HUES6 (cell line): ENCODE data around the gene BOK.

Experiments used
- H3K27ac ChIP-seq: 2 replicates; pipeline ENCODE4 v1.7.0; 2013; ENCODE audit warnings: low read depth, mild to moderate bottlenecking, low read length, inconsistent platforms
- H3K27me3 ChIP-seq: 2 replicates; pipeline ENCODE4 v1.6.1; 2013; ENCODE audit warnings: low read length; ENCODE audit not compliant: control insufficient read depth, insufficient read depth
- H3K36me3 ChIP-seq: 2 replicates; pipeline ENCODE4 v1.6.1; 2013; ENCODE audit warnings: low read length; ENCODE audit not compliant: control insufficient read depth, insufficient read depth
- H3K4me1 ChIP-seq: 2 replicates; pipeline ENCODE4 v1.6.1; 2013; ENCODE audit warnings: low read length; ENCODE audit not compliant: control insufficient read depth, insufficient read depth
- H3K4me3 ChIP-seq: 2 replicates; pipeline ENCODE4 v1.5.1; 2013; ENCODE audit warnings: low read depth, low read length
- H3K9ac ChIP-seq: one replicate; pipeline ENCODE4 v1.6.1; 2013; ENCODE audit warnings: mild to moderate bottlenecking, low read length
- H3K9me3 ChIP-seq: 2 replicates; pipeline ENCODE4 v1.6.1; 2013; ENCODE audit warnings: low read depth, low read length; ENCODE audit not compliant: control insufficient read depth, insufficient read depth

The BOK gene

DNA sequence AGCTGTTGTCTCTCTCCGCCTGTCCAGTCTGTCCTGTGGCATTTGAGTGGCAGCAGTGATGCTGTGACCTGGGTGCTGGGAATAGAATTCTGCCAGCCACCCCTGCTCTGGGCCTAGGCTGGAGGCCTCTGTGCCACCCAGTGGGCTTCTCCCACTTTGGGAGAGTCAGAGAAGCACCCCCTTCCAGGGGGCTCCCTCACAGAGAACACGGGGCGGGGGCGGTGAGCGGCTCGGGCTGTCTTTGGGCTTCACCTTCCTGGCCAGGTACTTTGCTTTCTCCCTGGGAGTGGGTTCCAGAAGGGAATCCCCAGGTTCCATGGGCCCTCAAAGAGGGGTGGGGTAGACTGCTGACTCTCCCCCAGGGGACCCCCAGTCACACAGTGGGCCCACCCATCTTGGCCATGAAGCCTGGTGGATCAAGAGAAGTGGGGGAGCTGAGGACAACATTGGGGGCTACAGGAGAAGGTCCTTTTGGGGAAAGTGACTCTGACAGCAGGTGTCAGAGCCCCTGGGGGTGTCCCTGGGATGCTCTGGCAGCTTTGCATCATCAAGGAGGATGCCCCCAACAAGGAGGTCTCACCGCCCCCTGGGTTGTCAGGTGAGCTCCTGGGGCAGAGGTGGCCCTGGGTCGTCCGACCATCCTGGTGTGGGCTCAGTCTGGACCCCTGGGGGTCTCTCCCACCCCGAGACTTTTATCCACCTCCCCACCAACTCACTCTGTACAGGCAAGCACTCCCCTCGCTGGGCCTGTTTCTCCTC lies 18.8 kb upstream of the BOK start:
- Histone ChIP-seq H3K36me3 (no peaks in the 10 kb centered on the region), H3K27me3 (peaks cover 38% of the 10 kb centered on the region), H3K4me3 (no peak overlapping the region), H3K9ac (no peak overlapping the region), H3K27ac (no peak overlapping the region), H3K9me3 (no peaks in the 10 kb centered on the region), H3K4me1 (peaks cover 11% of the 10 kb centered on the region)

DNA sequence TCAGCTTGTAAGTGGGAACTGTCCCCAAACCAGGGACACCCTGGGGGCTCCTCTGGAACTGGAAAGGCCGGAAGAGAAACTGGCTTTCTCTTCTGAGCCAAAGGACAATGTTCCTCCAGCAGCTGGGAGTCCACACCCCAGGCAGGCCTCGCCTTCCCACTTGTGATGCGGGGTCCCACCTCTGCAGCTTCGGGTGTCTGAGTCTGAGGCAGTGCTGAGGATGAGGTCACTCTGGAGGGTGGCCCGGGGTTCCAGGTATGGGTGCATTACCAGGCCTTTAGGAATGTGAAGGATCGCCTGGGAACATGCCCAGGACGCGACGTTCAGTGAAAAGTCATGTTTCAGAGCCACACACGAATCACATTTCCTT lies 18.2 kb upstream of the BOK start:
- Histone ChIP-seq H3K4me1 (peaks cover 11% of the 10 kb centered on the region), H3K27me3 (peaks cover 38% of the 10 kb centered on the region), H3K9me3 (no peaks in the 10 kb centered on the region), H3K4me3 (peak overlapping the region; percentile 72), H3K27ac (no peak overlapping the region), H3K9ac (no peak overlapping the region), H3K36me3 (no peaks in the 10 kb centered on the region)

DNA sequence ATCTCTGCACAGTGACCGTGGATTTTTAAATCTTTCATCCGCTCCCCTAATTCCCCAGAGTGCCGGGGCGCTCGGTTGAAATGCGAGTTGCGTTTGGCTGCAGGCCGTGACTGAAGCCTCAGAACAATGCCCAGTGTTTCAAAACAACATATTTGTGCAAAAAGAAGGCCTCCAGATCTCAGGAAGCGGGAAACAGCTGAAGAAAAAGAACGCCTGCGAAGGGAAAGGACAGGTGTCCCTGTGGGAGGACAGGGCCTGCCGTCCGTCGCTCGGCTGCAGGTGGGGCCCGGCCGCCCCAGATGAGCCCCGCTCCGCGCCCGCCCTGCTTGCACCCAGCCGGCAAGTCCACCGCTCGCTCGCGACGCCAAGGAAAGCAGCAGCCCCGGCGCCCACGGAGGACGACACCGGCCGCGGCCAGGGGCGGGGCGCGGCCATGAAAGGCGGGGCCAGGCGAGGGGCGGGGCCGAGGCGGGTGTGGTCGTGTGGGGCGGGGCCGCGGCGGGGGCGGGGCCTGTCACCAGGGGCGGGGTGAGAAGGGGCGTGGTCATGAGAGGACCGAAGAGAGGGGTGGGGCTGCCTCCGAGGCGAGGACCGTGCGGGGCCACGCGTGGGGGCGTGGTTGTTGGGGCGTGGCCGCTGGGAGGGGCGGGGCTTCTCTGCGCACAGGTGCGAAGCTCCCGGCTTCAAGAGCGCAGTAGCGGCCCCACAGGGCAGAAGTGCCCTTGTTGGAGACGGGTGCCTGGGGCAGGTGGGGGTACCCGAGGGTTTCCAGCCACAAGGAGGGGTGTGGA lies 17.6 kb upstream of the BOK start:
- Histone ChIP-seq H3K27me3 (peaks cover 38% of the 10 kb centered on the region), H3K9ac (peak overlapping the region; percentile 28), H3K36me3 (no peaks in the 10 kb centered on the region), H3K9me3 (no peaks in the 10 kb centered on the region), H3K4me1 (peaks cover 11% of the 10 kb centered on the region), H3K27ac (no peak overlapping the region), H3K4me3 (peak overlapping the region; percentile 72)

DNA sequence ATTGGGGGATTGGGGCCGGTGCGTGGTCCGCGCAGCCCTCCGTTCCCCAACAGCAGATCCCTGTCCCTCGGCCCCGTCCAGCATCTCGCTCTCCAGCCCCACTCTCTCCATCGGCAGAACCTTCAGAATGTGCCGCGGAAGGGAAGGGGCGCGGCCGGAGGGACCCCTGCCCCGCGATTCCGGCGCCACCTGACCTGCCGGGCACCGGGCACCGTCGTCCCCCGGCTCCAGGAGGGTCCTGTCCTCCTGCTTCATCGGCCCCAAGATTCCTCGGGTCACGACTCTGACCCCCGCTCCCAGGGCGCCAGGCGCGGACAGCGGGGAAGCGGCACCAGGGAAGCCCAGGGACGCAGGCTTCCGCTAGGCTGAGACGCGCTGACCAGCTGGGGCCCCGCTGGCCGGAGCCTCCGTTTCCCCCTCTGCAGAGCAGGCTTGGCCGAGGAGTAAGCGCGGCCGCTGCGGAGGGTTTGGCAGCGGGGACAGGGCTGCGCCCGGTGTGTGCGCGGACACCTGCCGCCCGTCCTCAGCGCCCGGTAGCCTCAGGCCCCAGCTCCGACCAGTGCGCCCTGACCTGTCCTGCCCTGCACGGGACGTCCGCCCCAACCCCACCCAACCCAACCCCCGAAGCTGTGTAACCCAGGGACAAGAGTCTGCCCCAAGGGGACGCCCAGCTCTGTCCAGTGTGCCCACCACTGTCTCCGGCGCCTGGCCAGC lies 16.8 kb upstream of the BOK start:
- peaks cover 38% of the 10 kb centered on the region for H3K27me3 ChIP-seq
- H3K4me3 ChIP-seq = peak overlapping the region; percentile 58
- H3K9ac ChIP-seq = no peak overlapping the region
- no peaks in the 10 kb centered on the region for H3K9me3 ChIP-seq
- H3K36me3 ChIP-seq = no peaks in the 10 kb centered on the region
- peaks cover 14% of the 10 kb centered on the region for H3K4me1 ChIP-seq
- no peak overlapping the region for H3K27ac ChIP-seq

DNA sequence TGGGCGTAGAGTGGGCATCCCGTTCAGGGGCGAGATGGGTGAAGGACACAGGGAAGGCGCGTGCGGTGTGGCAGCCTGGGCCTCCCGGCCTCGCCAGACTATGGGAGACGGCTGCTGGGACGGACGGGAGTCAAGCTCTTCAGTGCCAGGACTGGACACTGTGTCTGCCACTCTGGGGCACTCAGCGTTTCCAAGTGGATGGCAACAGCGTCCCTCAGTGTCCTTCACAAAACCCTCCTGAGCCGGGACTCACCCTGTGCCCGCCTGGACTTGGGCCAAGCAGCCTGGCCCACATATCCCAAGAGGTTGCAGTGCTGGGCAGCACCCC lies 16.3 kb upstream of the BOK start:
- H3K36me3 ChIP-seq = no peaks in the 10 kb centered on the region
- no peak overlapping the region for H3K27ac ChIP-seq
- H3K4me3 ChIP-seq = peak overlapping the region; percentile 58; the same call in 1 of the 2 replicates
- H3K9ac ChIP-seq = no peak overlapping the region
- peaks cover 38% of the 10 kb centered on the region for H3K27me3 ChIP-seq
- peaks cover 19% of the 10 kb centered on the region for H3K4me1 ChIP-seq
- no peaks in the 10 kb centered on the region for H3K9me3 ChIP-seq

DNA sequence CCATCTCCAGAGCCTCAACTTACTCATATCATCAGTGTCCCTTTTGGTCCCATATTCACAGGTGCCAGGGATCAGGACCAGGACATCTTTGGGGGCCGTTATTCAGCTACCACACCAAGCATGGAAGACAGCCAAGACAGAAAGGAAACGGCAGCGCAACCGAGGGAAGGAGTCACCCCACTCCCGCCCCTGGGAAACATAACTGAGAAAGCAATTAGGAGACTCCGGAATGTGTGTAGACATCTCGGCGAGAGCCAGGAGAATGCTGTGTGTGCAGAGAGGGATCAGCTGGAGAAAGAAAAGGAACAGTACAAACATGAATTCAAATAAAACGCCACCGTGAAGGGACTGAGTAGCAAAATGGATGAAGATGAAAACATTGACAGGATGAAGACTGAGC lies 13.4 kb upstream of the BOK start:
- H3K9me3 ChIP-seq = no peaks in the 10 kb centered on the region
- H3K4me1 ChIP-seq = peaks cover 20% of the 10 kb centered on the region
- H3K4me3 ChIP-seq = no peak overlapping the region
- peaks cover 31% of the 10 kb centered on the region for H3K27me3 ChIP-seq
- H3K36me3 ChIP-seq = no peaks in the 10 kb centered on the region
- no peak overlapping the region for H3K9ac ChIP-seq
- H3K27ac ChIP-seq = no peak overlapping the region

DNA sequence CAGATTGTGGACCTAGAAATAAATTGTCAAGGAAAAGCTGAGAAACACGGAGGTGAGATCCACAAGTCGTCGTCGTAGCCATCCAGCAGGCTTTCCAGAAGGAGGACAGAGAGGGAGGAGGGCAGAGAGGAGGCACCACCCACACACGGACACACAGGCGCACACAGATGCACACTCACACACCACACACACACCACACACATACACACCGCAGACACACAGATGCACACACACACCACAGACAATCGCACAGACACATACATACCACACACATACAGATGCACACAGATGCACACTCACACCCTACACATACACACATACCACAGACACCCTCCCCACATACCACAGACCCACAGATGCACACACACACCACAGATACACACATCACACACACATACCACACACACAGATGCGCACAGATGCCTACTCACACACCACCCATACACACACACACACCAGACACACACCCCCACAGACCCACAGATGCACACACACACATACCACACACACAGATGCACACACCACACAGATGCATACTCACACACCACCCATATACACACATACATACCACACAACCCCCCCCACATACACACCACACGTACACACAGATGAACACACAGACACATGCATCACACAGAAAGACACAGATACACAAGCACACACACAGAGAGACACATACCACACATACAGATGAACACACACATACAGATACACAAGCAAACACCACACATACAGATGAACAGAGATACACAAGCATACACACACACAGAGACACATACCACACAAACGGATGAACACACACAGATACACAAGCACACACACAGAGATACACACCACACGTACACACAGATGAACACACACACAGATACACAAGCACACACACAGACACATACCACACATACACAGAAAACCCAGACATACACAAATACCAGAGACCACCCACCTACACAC lies 12.7 kb upstream of the BOK start:
- Histone ChIP-seq H3K27me3 (peaks cover 24% of the 10 kb centered on the region), H3K4me1 (peaks cover 15% of the 10 kb centered on the region), H3K4me3 (no peak overlapping the region), H3K27ac (no peak overlapping the region), H3K9me3 (no peaks in the 10 kb centered on the region), H3K9ac (no peak overlapping the region), H3K36me3 (no peaks in the 10 kb centered on the region)

DNA sequence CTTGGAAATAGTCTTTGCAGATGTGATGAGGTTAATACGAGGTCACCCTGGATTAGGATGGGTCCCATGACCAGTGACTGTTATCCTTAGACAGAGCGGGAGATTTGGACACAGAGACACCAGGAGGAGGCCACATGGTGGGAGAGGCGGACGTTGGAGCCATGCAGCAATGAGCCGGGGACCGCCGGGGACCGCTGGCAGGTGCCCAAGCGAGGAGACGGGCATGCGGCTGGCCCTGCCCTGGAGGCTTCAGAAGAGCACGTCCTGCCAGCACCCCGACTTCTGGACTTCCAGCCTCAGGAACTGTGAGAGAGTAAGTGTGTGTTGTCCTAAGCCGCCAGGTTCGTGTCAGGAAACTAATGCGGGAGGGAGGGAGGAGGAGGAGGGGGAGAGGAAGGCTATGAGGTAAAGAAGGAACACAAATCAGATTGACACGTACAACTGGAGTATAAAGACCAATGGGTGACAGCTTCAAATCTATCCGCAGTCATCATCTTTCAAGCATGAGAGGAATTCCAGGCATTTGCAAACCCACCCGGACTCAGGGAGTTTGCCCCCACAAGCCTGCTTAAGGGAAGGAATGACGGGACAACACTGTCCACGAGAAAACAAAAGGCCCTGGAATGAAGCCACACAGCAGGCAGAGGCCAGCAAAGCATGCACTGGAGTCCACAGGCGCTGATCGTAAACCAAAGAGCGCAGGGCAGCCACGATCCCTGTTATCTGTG lies 11.6 kb upstream of the BOK start:
- H3K4me3 ChIP-seq = no peak overlapping the region
- H3K9ac ChIP-seq = no peak overlapping the region
- no peaks in the 10 kb centered on the region for H3K9me3 ChIP-seq
- peaks cover 15% of the 10 kb centered on the region for H3K27me3 ChIP-seq
- H3K27ac ChIP-seq = no peak overlapping the region
- peaks cover 9% of the 10 kb centered on the region; the same call in 1 of the 2 replicates for H3K4me1 ChIP-seq
- no peaks in the 10 kb centered on the region for H3K36me3 ChIP-seq

DNA sequence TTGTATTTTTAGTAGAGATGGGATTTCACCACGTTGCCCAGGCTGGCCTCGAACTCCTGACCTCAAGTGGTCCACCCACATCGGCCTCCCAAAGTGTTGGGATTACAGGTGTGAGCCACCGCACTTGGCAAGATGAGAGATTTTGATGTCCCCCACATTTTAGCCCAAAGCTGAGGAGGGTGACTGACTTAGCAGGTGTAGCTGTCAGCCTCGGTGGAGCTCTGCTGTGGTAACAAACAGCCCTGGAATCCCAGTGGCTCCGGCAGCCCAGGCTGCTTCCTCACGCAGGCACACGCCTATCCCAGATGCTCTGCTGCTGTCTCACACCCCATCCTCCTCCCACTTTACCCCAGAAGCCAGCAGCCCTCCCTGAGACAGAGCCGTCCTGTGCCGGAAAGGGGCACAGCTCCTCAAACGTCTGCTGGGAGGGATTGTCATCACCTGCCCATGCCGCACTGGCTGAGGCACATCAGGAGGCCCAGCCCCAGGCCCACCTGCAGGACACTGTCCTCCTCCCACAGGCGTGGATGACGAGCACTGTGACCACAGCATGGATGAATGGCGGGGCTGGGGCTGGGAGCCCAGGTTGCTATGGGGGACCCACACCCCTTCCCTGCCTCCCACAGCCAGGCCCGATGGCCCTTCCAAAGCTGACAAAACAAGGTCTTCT lies 10.6 kb upstream of the BOK start:
- no peak overlapping the region for H3K27ac ChIP-seq

More for the DNA sequence above, 10.6 kb upstream of the BOK start:
- Histone ChIP-seq H3K9me3 (no peaks in the 10 kb centered on the region), H3K36me3 (no peaks in the 10 kb centered on the region), H3K9ac (no peak overlapping the region), H3K27me3 (peaks cover 5% of the 10 kb centered on the region), H3K4me3 (no peak overlapping the region), H3K4me1 (peaks cover 12% of the 10 kb centered on the region; the same call in 1 of the 2 replicates)
